Mucosa of descending colon (tissue), 3 donors: ENCODE results near the gene ANKH. TPM values are rescaled to one million over a fixed set of nuclear protein-coding genes. Genes with fewer than 3 reads are reported as not detected.

Experiments
- ATAC-seq: fragments of 200-7000 bp; cut with Tn5 transposase; one replicate; pipeline ENCODE4 v1.9.1; 2020; ENCODE audit warnings: mild to moderate bottlenecking, moderate library complexity
- DNase-seq, 3 donors: peaks; one replicate each; pipeline ENCODE4 v3.0.0-alpha.2; 2020
- H3K36me3 ChIP-seq: fragments of 200-600 bp; one replicate; pipeline ENCODE4 v1.8.0; 2021; ENCODE audit warnings: low read depth, mild to moderate bottlenecking
- H3K4me1 ChIP-seq: fragments of 200-600 bp; one replicate; pipeline ENCODE4 v1.8.0; 2021; ENCODE audit warnings: low read depth, mild to moderate bottlenecking
- H3K4me3 ChIP-seq: fragments of 200-600 bp; one replicate; pipeline ENCODE4 v1.8.0; 2021; ENCODE audit warnings: mild to moderate bottlenecking
- H3K9me3 ChIP-seq: fragments of 200-600 bp; one replicate; pipeline ENCODE4 v1.8.0; 2021; ENCODE audit warnings: mild to moderate bottlenecking
- intact Hi-C, 2 donors: fragments of 100-400 bp; cut with DNase I in 1 of 2; cut with micrococcal nuclease in 1 of 2; formaldehyde crosslinking; loops; one replicate each; pipeline versions ENCODE4 v1.11.0 to v1.11.1; 2022; cut with DNase I, micrococcal nuclease
- total RNA-seq, 3 donors: library from RNA; stranded (reverse); fragmentation: NEBNext Ultra II Directional in 2 of 3; extraction: Animal tissue kit (Norgen Biotek cat#: 25700) in 2 of 3; gene quantifications; one replicate each; pipeline versions ENCODE4 v1.2.1 to v1.2.4, GENCODE V29; 2021 to 2023
- TF ChIP-seq, protein P1 (sequence below): fragments of 200-600 bp; IDR thresholded peaks from one replicate; pipeline ENCODE4 v1.8.0; 2022; ENCODE audit warnings: antibody characterized with exemption, mild to moderate bottlenecking
- donor health status: DM: no; HTN: no; CAD: no; lungs with moderate emphysema.
- donor health status: DM: no; HTN: no; CAD: no.
- donor health status: DM: no; HTN: yes; CAD: no.

ANKH gene
- total RNA-seq, 3 donors from 2014 or later = 85.4 to 177 (median 105) TPM

DNA sequence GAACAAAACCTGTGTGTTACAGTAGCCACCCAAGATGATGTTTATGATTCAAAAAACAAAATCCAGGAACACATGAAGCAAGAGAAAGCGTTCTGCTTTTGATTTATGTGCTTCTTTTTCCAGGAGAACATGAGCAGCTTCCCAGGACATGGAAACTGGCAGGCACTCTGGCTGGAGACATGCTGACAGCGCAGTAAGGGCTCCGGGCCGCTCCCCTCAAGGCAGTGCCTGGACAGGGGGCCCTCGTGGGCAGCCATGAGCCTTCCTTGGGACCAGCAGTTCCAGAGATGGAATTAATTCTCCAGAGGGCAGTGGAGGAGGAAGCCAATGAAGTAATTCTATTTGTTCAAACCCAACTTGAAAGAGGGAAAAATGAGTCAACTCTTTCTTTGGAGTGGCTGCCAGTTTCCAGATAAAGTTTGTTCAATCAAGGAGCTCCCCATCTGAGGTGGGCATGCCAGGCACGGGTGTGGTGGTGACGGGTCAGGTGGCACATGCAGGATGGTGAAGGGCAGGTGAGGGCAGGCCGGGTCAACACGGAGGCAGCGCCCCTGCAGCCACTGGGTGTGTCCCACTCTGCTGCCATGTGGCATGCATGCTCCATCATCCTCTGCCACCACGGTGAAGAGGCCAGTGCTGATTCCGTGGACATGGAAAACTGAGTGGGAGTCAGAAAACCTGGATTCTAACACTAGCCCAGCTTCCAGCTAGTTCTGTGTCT, 123.2 kb downstream of the ANKH start:
- no peak for ATAC-seq
- no peak for DNase-seq
- TF ChIP-seq, protein P1, sequence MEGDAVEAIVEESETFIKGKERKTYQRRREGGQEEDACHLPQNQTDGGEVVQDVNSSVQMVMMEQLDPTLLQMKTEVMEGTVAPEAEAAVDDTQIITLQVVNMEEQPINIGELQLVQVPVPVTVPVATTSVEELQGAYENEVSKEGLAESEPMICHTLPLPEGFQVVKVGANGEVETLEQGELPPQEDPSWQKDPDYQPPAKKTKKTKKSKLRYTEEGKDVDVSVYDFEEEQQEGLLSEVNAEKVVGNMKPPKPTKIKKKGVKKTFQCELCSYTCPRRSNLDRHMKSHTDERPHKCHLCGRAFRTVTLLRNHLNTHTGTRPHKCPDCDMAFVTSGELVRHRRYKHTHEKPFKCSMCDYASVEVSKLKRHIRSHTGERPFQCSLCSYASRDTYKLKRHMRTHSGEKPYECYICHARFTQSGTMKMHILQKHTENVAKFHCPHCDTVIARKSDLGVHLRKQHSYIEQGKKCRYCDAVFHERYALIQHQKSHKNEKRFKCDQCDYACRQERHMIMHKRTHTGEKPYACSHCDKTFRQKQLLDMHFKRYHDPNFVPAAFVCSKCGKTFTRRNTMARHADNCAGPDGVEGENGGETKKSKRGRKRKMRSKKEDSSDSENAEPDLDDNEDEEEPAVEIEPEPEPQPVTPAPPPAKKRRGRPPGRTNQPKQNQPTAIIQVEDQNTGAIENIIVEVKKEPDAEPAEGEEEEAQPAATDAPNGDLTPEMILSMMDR = no peak
- H3K4me1 ChIP-seq = no peaks in the 10 kb centered on the region
- H3K4me3 ChIP-seq = no peak overlapping the region
- H3K36me3 ChIP-seq = peaks cover 5% of the 10 kb centered on the region
- H3K9me3 ChIP-seq = no peaks in the 10 kb centered on the region
- intact Hi-C loops = no loop called here

DNA sequence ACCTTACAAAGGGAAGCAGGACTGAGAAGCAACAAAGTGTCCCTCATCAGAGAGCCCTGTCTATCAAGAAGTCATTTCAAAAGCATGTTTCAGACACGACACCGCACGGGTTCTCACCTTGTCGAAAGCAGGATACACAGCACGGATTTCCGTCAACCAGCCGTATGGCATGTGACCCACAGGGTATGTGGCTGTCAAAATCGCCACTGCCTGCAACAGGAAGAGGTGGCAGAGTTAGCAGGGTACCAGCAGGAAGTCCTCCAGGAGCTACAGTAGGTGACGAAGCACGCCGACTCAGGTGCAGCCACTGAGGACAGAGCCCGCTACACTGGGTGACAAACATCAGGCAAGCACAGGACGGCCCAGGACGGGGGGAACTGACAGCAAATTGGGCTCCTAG, 125.8 kb downstream of the ANKH start:
- H3K36me3 ChIP-seq = peaks cover 5% of the 10 kb centered on the region
- H3K4me1 ChIP-seq = no peaks in the 10 kb centered on the region
- H3K9me3 ChIP-seq = no peaks in the 10 kb centered on the region
- TF ChIP-seq, protein P1 = no peak
- no peak for ATAC-seq
- DNase-seq = no peak
- intact Hi-C loops = no loop called here
- H3K4me3 ChIP-seq = no peak overlapping the region

DNA sequence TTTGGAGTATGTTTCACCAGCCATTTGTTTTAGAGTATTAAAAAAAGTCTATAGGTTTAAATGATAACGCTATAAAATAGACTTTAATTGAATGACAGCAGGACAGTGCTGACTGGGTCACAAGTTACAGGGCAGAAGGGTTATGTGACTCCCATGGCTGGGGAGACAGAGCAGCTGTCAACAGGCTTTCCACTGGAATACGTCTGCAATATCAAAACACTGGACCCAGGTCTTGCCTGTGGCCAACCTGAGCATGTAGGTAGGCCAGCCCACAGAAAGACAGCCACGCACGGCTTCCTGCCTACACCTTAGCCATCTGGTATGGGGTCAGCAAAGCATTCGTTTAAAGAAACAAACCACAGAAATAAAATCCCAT, 126.4 kb downstream of the ANKH start:
- Histone ChIP-seq H3K4me1 (no peaks in the 10 kb centered on the region), H3K4me3 (no peak overlapping the region), H3K9me3 (no peaks in the 10 kb centered on the region), H3K36me3 (peaks cover under 1% of the 10 kb centered on the region)
- ATAC-seq = no peak
- TF ChIP-seq, protein P1 = no peak
- intact Hi-C loops = no loop called here
- no peak for DNase-seq

DNA sequence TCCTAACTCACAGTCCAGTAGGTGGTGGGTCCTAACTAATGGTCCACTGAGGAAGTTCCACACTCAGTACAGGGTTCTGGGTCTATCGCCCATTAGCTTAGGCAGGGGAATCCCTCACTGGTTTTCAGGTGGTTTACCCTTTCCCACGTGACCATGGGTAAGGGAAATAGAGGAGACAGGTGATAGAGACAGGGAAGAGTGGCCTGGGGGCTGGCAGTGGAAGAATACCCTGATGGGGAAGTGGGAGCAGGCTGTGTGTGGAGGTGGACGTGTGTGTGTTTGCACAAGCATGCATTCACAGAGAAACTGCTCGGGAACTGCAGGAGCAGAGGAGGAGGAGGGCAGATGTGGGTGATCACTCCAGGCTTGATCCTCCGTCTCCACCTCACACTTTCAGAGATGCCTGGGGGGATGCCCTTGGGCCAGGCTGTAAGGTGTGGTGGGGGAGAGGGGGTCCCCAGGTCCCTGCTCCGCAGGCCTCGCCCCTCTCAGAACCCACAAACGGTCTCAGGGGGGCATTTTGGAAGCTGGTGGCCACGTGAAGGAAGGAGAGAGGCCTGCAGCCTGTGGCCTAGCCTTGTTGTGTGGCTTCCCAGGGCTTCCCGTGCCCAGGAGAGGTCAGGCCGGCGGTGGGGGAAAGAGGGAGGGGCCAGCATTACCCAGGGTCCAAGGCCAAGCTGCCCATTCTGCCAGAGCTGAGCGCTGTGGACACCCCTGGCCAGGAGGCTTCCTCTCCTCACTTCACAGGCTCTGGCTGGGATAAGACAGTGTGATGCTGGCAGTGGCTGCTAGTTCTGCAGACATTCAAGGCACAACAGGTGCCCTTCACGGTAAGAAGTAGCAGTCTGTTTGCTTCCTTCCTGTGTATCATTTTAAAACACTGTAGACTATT, 127.0 kb downstream of the ANKH start:
- no peak overlapping the region for H3K4me3 ChIP-seq
- intact Hi-C loops = no loop called here
- H3K36me3 ChIP-seq = no peaks in the 10 kb centered on the region
- no peaks in the 10 kb centered on the region for H3K9me3 ChIP-seq
- H3K4me1 ChIP-seq = no peaks in the 10 kb centered on the region
- DNase-seq = no peak
- ATAC-seq = peak; percentile 17
- TF ChIP-seq, protein P1 = no peak

DNA sequence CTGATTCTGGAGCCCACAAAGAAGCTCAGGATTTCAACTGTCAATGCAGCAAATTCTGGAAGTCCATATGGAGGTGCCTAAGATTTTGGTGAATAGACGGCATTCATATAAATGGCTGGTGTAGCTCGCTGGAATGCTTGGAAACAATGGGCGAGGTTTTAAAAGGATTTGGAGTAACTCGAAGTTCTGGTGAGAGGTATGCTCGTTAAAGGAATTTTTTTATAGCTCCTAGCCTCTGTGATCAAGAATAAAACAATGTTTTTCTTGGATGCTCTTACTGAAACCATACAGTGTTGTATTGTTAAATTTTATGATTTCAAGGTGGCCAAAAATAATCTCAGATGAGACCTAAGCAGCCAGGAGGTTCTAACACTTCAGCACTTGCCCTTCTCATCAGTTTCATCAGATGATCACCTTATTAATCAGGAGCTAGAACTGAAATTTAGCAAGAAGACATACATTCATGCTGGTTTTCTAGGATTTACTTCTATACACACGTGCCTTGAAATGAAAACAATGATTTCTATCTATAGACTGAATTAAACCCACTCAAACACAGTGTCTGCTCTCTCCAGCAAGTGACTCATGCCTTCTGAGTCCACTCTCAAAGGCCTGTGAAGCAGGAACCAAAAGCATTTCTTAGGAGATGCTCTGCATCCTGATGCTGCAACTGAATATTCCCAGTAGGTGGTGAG, 127.8 kb downstream of the ANKH start:
- Histone ChIP-seq H3K4me3 (no peak overlapping the region), H3K36me3 (no peaks in the 10 kb centered on the region), H3K4me1 (no peaks in the 10 kb centered on the region), H3K9me3 (no peaks in the 10 kb centered on the region)
- TF ChIP-seq, protein P1 = no peak
- DNase-seq (no peak), ATAC-seq (peak; percentile 8)
- intact Hi-C loops = no loop called here
